Keratinocyte (primary cell): ENCODE results near the gene LAMP1.

Experiments used
- CTCF ChIP-seq, 3 experiments: IDR thresholded peaks in 1 of 3; conservative IDR thresholded peaks in 1 of 3; optimal IDR thresholded peaks in 1 of 3; 2 replicates in 2 of 3; 3 replicates in 1 of 3; pipeline versions ENCODE3 to v1.5.1; 2011; ENCODE audit warnings: low read length in 3 of 3, mild to moderate bottlenecking in 3 of 3, moderate library complexity in 2 of 3, control low read depth in 1 of 3, inconsistent platforms in 1 of 3; ENCODE audit not compliant: insufficient read depth in 2 of 3; ENCODE audit errors: extremely low read depth in 1 of 3
- EZH2 ChIP-seq: IDR thresholded peaks from one replicate; pipeline ENCODE4 v1.6.1; 2012; ENCODE audit warnings: inconsistent platforms, mild to moderate bottlenecking, low read length, moderate library complexity

GRCh38 chr13:113355621-113356020, 58.6 kb downstream of the LAMP1 start:
- TF ChIP-seq CTCF (optimal IDR thresholded peaks at IDR 0.05 in 1 of 3, IDR thresholded peaks at IDR 0.05 in 1 of 3, conservative IDR thresholded peaks at IDR 0.05 in 1 of 3; ENCODE audit: extremely low read depth in 1 of 3, insufficient read depth in 2 of 3, low read length in 3 of 3) (no peak), EZH2 (no peak)
